HepG2 (cell line): ENCODE data around the gene ETFA. TPM values are rescaled to one million over a fixed set of nuclear protein-coding genes. Genes with fewer than 3 reads are reported as not detected.

Experiments used
- ARID2 ChIP-seq: sonication (generic); formaldehyde crosslinking; IDR thresholded peaks from 2 replicates; pipeline ENCODE4 v1.8.1; 2022; ENCODE audit warnings: mild to moderate bottlenecking, missing genetic modification reagents, borderline replicate concordance
- BHLHE40 ChIP-seq: IDR thresholded peaks from 2 replicates; pipeline ENCODE4 v1.6.1; 2011; ENCODE audit warnings: low read length, improper control_type of control experiment
- SRSF4 ChIP-seq: fragments of 200-400 bp; formaldehyde crosslinking; IDR thresholded peaks from one replicate; pipeline ENCODE4 v1.6.1; 2018; ENCODE audit warnings: mild to moderate bottlenecking, low read depth, low read length, moderate library complexity; ENCODE audit not compliant: poor library complexity, severe bottlenecking
- TAF1 ChIP-seq: sonication (generic); formaldehyde crosslinking; IDR thresholded peaks from 2 replicates; pipeline ENCODE4 v1.4.0; 2020; ENCODE audit warnings: missing genetic modification reagents
- TOE1 ChIP-seq: sonication (generic); formaldehyde crosslinking; IDR thresholded peaks from 2 replicates; pipeline ENCODE4 v1.4.0; 2020; ENCODE audit warnings: mild to moderate bottlenecking, missing genetic modification reagents
- ZNF101 ChIP-seq: sonication (generic); formaldehyde crosslinking; IDR thresholded peaks from 2 replicates; pipeline ENCODE4 v1.4.0; 2020; ENCODE audit warnings: mild to moderate bottlenecking, low read depth, missing genetic modification reagents, borderline replicate concordance
- polyA plus RNA-seq, 8 experiments: library from polyadenylated mRNA; depleted of rRNA in 3 of 8; stranded (reverse) in 7 of 8; unstranded in 1 of 8; fragments of >200 nt; fragmentation: Illumina TruSeq in 4 of 8; extraction: Trizol in 4 of 8; gene quantifications; 2 replicates each; pipeline versions ENCODE4 v1.2.1 to v1.2.3, GENCODE V29; 2011 to 2016; ENCODE audit warnings: low read depth in 4 of 8, missing spikeins in 1 of 8, mixed read lengths in 1 of 8; ENCODE audit not compliant: insufficient read depth in 1 of 8
- total RNA-seq, 5 experiments: library from RNA; depleted of rRNA; stranded (reverse); fragments of >200 nt; fragmentation: Illumina TruSeq; extraction: Trizol; gene quantifications; 2 replicates each; pipeline ENCODE4 v1.2.3, GENCODE V29; 2016; ENCODE audit warnings: low read depth in 1 of 5
- TF ChIP-seq, protein P1 (sequence below): sonication (generic); formaldehyde crosslinking; IDR thresholded peaks from 2 replicates; pipeline ENCODE4 v1.5.0; 2020; ENCODE audit warnings: missing genetic modification reagents
- TF ChIP-seq, protein P2 (sequence below): sonication (generic); formaldehyde crosslinking; IDR thresholded peaks from 2 replicates; pipeline ENCODE4 v1.4.0; 2020; ENCODE audit warnings: missing genetic modification reagents, borderline replicate concordance
- TF ChIP-seq, protein P3 (sequence below): sonication (generic); formaldehyde crosslinking; IDR thresholded peaks from 2 replicates; pipeline ENCODE4 v1.5.0; 2020; ENCODE audit warnings: missing genetic modification reagents, mild to moderate bottlenecking, borderline replicate concordance
- TF ChIP-seq, protein P4 (sequence below): sonication (generic); formaldehyde crosslinking; IDR thresholded peaks from 2 replicates; pipeline ENCODE4 v1.5.1; 2020; ENCODE audit warnings: mild to moderate bottlenecking, missing genetic modification reagents, borderline replicate concordance
- TF ChIP-seq, protein P5 (sequence below): sonication (generic); formaldehyde crosslinking; IDR thresholded peaks from 2 replicates; pipeline ENCODE4 v1.9.0; 2022; ENCODE audit warnings: low read depth, missing genetic modification reagents
- TF ChIP-seq, protein P6 (sequence below): sonication (generic); formaldehyde crosslinking; IDR thresholded peaks from 2 replicates; pipeline ENCODE4 v1.4.0; 2020; ENCODE audit warnings: missing genetic modification reagents, low read depth, mild to moderate bottlenecking, borderline replicate concordance

Gene ETFA
- total and polyA plus RNA-seq, 2 of the 13 experiments (the other 11 are each of a cell fraction or from before 2014, with no cell fraction given), result 291 to 396 TPM

DNA sequence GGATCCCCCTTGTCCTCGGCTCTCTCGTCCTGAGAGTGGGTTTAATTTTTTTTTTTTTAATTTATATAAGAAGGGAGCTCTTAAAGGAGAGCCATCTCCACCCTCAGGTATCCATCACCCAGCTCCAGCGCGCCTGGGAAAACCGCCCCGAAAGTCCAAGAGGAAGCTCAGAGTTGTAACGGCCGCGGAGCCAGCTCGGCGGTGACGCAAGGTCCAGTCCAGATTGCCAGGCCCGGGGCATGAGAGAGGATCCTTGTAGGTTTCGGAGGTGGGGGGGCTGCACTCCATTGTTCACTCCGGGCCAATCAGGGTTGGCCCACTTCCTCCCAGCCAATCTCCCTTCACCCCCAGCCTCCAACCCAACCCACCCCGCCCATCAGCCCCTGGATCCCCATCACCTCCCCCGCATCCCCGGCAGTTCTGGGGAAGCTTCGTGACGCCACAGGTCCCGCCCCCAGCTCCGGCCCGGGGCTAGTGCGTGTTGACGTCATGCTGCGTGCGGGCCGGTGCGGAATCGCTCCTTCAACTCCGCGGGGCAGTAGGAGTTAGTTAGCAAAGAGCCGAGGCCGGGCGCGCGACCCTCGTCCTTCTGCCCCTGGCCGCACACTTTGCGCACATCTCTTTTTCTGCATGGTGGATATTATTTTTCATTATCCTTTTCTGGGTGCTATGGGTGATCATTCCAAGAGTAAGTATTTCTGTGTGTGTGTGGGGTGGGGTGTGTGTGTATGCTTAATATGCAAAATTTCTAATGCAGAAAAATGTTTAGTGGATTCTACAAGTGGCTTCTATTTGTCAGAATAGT, 25.2 kb upstream of the ETFA start, which contains the start of gene ISL2 (continued):
- TF ChIP-seq, protein P1, sequence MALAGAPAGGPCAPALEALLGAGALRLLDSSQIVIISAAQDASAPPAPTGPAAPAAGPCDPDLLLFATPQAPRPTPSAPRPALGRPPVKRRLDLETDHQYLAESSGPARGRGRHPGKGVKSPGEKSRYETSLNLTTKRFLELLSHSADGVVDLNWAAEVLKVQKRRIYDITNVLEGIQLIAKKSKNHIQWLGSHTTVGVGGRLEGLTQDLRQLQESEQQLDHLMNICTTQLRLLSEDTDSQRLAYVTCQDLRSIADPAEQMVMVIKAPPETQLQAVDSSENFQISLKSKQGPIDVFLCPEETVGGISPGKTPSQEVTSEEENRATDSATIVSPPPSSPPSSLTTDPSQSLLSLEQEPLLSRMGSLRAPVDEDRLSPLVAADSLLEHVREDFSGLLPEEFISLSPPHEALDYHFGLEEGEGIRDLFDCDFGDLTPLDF (CRISPR knock-in tag), result no peak
- TF ChIP-seq, protein P2, sequence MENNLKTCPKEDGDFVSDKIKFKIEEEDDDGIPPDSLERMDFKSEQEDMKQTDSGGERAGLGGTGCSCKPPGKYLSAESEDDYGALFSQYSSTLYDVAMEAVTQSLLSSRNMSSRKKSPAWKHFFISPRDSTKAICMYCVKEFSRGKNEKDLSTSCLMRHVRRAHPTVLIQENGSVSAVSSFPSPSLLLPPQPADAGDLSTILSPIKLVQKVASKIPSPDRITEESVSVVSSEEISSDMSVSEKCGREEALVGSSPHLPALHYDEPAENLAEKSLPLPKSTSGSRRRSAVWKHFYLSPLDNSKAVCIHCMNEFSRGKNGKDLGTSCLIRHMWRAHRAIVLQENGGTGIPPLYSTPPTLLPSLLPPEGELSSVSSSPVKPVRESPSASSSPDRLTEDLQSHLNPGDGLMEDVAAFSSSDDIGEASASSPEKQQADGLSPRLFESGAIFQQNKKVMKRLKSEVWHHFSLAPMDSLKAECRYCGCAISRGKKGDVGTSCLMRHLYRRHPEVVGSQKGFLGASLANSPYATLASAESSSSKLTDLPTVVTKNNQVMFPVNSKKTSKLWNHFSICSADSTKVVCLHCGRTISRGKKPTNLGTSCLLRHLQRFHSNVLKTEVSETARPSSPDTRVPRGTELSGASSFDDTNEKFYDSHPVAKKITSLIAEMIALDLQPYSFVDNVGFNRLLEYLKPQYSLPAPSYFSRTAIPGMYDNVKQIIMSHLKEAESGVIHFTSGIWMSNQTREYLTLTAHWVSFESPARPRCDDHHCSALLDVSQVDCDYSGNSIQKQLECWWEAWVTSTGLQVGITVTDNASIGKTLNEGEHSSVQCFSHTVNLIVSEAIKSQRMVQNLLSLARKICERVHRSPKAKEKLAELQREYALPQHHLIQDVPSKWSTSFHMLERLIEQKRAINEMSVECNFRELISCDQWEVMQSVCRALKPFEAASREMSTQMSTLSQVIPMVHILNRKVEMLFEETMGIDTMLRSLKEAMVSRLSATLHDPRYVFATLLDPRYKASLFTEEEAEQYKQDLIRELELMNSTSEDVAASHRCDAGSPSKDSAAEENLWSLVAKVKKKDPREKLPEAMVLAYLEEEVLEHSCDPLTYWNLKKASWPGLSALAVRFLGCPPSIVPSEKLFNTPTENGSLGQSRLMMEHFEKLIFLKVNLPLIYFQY (CRISPR knock-in tag), result peak; percentile 65
- no peak for TF ChIP-seq ARID2 (CRISPR knock-in tag)
- TF ChIP-seq, protein P3, sequence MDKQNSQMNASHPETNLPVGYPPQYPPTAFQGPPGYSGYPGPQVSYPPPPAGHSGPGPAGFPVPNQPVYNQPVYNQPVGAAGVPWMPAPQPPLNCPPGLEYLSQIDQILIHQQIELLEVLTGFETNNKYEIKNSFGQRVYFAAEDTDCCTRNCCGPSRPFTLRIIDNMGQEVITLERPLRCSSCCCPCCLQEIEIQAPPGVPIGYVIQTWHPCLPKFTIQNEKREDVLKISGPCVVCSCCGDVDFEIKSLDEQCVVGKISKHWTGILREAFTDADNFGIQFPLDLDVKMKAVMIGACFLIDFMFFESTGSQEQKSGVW (CRISPR knock-in tag), result no peak
- no peak for TF ChIP-seq TOE1 (CRISPR knock-in tag)
- TF ChIP-seq ZNF101 (CRISPR knock-in tag), result no peak
- TF ChIP-seq SRSF4, result no peak
- peak; percentile 88 for TF ChIP-seq TAF1 (CRISPR knock-in tag)
- TF ChIP-seq, protein P4, sequence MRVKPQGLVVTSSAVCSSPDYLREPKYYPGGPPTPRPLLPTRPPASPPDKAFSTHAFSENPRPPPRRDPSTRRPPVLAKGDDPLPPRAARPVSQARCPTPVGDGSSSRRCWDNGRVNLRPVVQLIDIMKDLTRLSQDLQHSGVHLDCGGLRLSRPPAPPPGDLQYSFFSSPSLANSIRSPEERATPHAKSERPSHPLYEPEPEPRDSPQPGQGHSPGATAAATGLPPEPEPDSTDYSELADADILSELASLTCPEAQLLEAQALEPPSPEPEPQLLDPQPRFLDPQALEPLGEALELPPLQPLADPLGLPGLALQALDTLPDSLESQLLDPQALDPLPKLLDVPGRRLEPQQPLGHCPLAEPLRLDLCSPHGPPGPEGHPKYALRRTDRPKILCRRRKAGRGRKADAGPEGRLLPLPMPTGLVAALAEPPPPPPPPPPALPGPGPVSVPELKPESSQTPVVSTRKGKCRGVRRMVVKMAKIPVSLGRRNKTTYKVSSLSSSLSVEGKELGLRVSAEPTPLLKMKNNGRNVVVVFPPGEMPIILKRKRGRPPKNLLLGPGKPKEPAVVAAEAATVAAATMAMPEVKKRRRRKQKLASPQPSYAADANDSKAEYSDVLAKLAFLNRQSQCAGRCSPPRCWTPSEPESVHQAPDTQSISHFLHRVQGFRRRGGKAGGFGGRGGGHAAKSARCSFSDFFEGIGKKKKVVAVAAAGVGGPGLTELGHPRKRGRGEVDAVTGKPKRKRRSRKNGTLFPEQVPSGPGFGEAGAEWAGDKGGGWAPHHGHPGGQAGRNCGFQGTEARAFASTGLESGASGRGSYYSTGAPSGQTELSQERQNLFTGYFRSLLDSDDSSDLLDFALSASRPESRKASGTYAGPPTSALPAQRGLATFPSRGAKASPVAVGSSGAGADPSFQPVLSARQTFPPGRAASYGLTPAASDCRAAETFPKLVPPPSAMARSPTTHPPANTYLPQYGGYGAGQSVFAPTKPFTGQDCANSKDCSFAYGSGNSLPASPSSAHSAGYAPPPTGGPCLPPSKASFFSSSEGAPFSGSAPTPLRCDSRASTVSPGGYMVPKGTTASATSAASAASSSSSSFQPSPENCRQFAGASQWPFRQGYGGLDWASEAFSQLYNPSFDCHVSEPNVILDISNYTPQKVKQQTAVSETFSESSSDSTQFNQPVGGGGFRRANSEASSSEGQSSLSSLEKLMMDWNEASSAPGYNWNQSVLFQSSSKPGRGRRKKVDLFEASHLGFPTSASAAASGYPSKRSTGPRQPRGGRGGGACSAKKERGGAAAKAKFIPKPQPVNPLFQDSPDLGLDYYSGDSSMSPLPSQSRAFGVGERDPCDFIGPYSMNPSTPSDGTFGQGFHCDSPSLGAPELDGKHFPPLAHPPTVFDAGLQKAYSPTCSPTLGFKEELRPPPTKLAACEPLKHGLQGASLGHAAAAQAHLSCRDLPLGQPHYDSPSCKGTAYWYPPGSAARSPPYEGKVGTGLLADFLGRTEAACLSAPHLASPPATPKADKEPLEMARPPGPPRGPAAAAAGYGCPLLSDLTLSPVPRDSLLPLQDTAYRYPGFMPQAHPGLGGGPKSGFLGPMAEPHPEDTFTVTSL, result peak; percentile 53; the same call in 1 of the 2 replicates
- no peak for TF ChIP-seq BHLHE40
- TF ChIP-seq, protein P5, sequence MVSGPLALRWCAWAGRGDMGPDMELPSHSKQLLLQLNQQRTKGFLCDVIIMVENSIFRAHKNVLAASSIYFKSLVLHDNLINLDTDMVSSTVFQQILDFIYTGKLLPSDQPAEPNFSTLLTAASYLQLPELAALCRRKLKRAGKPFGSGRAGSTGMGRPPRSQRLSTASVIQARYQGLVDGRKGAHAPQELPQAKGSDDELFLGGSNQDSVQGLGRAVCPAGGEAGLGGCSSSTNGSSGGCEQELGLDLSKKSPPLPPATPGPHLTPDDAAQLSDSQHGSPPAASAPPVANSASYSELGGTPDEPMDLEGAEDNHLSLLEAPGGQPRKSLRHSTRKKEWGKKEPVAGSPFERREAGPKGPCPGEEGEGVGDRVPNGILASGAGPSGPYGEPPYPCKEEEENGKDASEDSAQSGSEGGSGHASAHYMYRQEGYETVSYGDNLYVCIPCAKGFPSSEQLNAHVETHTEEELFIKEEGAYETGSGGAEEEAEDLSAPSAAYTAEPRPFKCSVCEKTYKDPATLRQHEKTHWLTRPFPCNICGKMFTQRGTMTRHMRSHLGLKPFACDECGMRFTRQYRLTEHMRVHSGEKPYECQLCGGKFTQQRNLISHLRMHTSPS (CRISPR knock-in tag), result no peak
- TF ChIP-seq, protein P6, sequence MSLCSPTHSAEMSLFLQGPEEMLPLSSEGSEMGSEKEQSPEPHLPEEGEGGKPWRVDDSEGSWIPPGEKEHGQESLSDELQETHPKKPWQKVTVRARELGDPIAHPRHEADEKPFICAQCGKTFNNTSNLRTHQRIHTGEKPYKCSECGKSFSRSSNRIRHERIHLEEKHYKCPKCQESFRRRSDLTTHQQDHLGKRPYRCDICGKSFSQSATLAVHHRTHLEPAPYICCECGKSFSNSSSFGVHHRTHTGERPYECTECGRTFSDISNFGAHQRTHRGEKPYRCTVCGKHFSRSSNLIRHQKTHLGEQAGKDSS (CRISPR knock-in tag), result peak; percentile 63; the same call in 1 of the 2 replicates
